Measurements from ENCODE around the gene KRT13. TPM values are rescaled to one million over a fixed set of nuclear protein-coding genes. Genes with fewer than 3 reads are reported as not detected.

Gene KRT13
- polyA plus RNA-seq, 1 donor from 2014 or later, result not detected

GRCh38 chr17:41496803-41497484 is 8.5 kb downstream of the KRT13 start:
- no peaks in the 10 kb centered on the region for H3K79me2 ChIP-seq (replicated peaks; ENCODE audit: insufficient read depth, low read length)
- no peaks in the 10 kb centered on the region for H3K27me3 ChIP-seq (ENCODE audit: insufficient read depth, low read depth, low read length)
- no peak overlapping the region for H2AFZ ChIP-seq (ENCODE audit: low read depth, low read length)
- no peak overlapping the region for H3K4me2 ChIP-seq (ENCODE audit: low read length)
- no peak overlapping the region for H3K9ac ChIP-seq (ENCODE audit: low read length)
- TF ChIP-seq REST (IDR thresholded peaks at IDR 0.05; ENCODE audit: borderline replicate concordance), result no peak
- TF ChIP-seq EZH2 (IDR thresholded peaks at IDR 0.05; ENCODE audit: borderline replicate concordance, insufficient read depth, low read length, poor library complexity, severe bottlenecking), result no peak
- no peak for TF ChIP-seq SMC3 (conservative IDR thresholded peaks at IDR 0.05; ENCODE audit: poor library complexity)
- no peak for TF ChIP-seq RAD21 (conservative IDR thresholded peaks at IDR 0.05)
- no peak for TF ChIP-seq EP300 (conservative IDR thresholded peaks at IDR 0.05; ENCODE audit: poor library complexity, severe bottlenecking)
- no peak for TF ChIP-seq POLR2AphosphoS5 (IDR thresholded peaks at IDR 0.05)
- TF ChIP-seq TAF1 (IDR thresholded peaks at IDR 0.05; ENCODE audit: low read depth), result no peak
- no peak for TF ChIP-seq CTCF (IDR thresholded peaks at IDR 0.05; ENCODE audit: poor library complexity, severe bottlenecking)
- TF ChIP-seq MXI1 (conservative IDR thresholded peaks at IDR 0.05; ENCODE audit: poor library complexity, severe bottlenecking), result no peak
- H3F3A ChIP-seq (ENCODE audit: insufficient read depth, low read length, poor library complexity, severe bottlenecking), result no peaks in the 10 kb centered on the region
- H3K9me2 ChIP-seq (ENCODE audit: insufficient read depth, low read length), result no peaks in the 10 kb centered on the region
- H3K9me3 ChIP-seq (ENCODE audit: low read length), result no peaks in the 10 kb centered on the region
- no peaks in the 10 kb centered on the region for H4K20me1 ChIP-seq (ENCODE audit: insufficient read depth)
- no peaks in the 10 kb centered on the region for H3K36me3 ChIP-seq (ENCODE audit: insufficient read depth, low read length)
- H3K27ac ChIP-seq (ENCODE audit: low read length), result no peak overlapping the region
- no peak overlapping the region for H3K4me3 ChIP-seq (ENCODE audit: low read length)

GRCh38 chr17:41494524-41494923 is 10.9 kb downstream of the KRT13 start:
- H3K79me2 ChIP-seq (replicated peaks; ENCODE audit: insufficient read depth, low read length), result no peaks in the 10 kb centered on the region
- no peak for TF ChIP-seq SMC3 (conservative IDR thresholded peaks at IDR 0.05; ENCODE audit: poor library complexity)
- TF ChIP-seq REST (IDR thresholded peaks at IDR 0.05; ENCODE audit: borderline replicate concordance), result no peak
- no peak for TF ChIP-seq MXI1 (conservative IDR thresholded peaks at IDR 0.05; ENCODE audit: poor library complexity, severe bottlenecking)
- no peak for TF ChIP-seq CTCF (IDR thresholded peaks at IDR 0.05; ENCODE audit: poor library complexity, severe bottlenecking)
- TF ChIP-seq EP300 (conservative IDR thresholded peaks at IDR 0.05; ENCODE audit: poor library complexity, severe bottlenecking), result no peak
- TF ChIP-seq POLR2AphosphoS5 (IDR thresholded peaks at IDR 0.05), result no peak
- TF ChIP-seq TAF1 (IDR thresholded peaks at IDR 0.05; ENCODE audit: low read depth), result no peak
- TF ChIP-seq EZH2 (IDR thresholded peaks at IDR 0.05; ENCODE audit: borderline replicate concordance, insufficient read depth, low read length, poor library complexity, severe bottlenecking), result no peak
- TF ChIP-seq RAD21 (conservative IDR thresholded peaks at IDR 0.05), result no peak
- H3K4me2 ChIP-seq (ENCODE audit: low read length), result no peak overlapping the region
- no peaks in the 10 kb centered on the region for H3F3A ChIP-seq (ENCODE audit: insufficient read depth, low read length, poor library complexity, severe bottlenecking)
- no peak overlapping the region for H3K27ac ChIP-seq (ENCODE audit: low read length)
- no peaks in the 10 kb centered on the region for H4K20me1 ChIP-seq (ENCODE audit: insufficient read depth)
- no peak overlapping the region for H3K4me3 ChIP-seq (ENCODE audit: low read length)
- no peaks in the 10 kb centered on the region for H3K36me3 ChIP-seq (ENCODE audit: insufficient read depth, low read length)
- H3K9ac ChIP-seq (ENCODE audit: low read length), result no peak overlapping the region
- H3K9me3 ChIP-seq (ENCODE audit: low read length), result no peaks in the 10 kb centered on the region
- H3K9me2 ChIP-seq (ENCODE audit: insufficient read depth, low read length), result no peaks in the 10 kb centered on the region
- no peaks in the 10 kb centered on the region for H3K27me3 ChIP-seq (ENCODE audit: insufficient read depth, low read depth, low read length)
- H2AFZ ChIP-seq (ENCODE audit: low read depth, low read length), result no peak overlapping the region

All from neural cell (in vitro differentiated cells).